A673 (cell line): Measurements from ENCODE around the gene SGTA. TPM values are rescaled to one million over a fixed set of nuclear protein-coding genes. Genes with fewer than 3 reads are reported as not detected.
"Not testable (repeated sequence)": the region's sequence is repeated elsewhere in the genome, so short reads cannot be mapped to it uniquely, and the experiment has no call there.

Source experiments
- BruUV-seq: library from RNA; stranded (reverse); fragments of 400-500 nt; replicated peaks from 2 replicates; lab custom pipeline; 2021; lab: Mats Ljungman, UMichigan
- CTCF ChIA-PET: fragments of 300-600 bp; sonication (Branson Sonifier 250); formaldehyde crosslinking; loops from one replicate; lab custom pipeline; 2022; ENCODE audit warnings: antibody characterized with exemption; lab: Charles Lee
- POLR2A ChIA-PET: fragments of 300-600 bp; sonication (Branson Sonifier 250); formaldehyde crosslinking; loops from one replicate; lab custom pipeline; 2022; ENCODE audit warnings: antibody characterized with exemption; ENCODE audit not compliant: low non-redundant PET; lab: Charles Lee
- DNase-seq: peaks from one replicate; pipeline ENCODE4 v3.0.0-alpha.2; 2015; ENCODE audit warnings: low spot score
- H3K27ac ChIP-seq: fragments of 200-600 bp; sonication (generic); 2 replicates; pipeline ENCODE4 v1.5.1; 2016; ENCODE audit warnings: mixed run types, low read depth, mild to moderate bottlenecking, mixed read lengths, antibody characterized with exemption, low read length; ENCODE audit not compliant: poor library complexity, severe bottlenecking
- H3K27me3 ChIP-seq: fragments of 200-600 bp; sonication (generic); replicated peaks from 2 replicates; pipeline ENCODE4 v1.6.1; 2017; ENCODE audit warnings: mixed run types, low read depth, mild to moderate bottlenecking, mixed read lengths, antibody characterized with exemption, low read length; ENCODE audit not compliant: insufficient read depth, poor library complexity
- H3K36me3 ChIP-seq: fragments of 200-600 bp; sonication (generic); 2 replicates; pipeline ENCODE4 v1.6.1; 2016; ENCODE audit warnings: mixed run types, mild to moderate bottlenecking, mixed read lengths, antibody characterized with exemption, low read length; ENCODE audit not compliant: insufficient read depth, poor library complexity, severe bottlenecking
- H3K4me1 ChIP-seq: fragments of 200-600 bp; sonication (generic); 2 replicates; pipeline ENCODE4 v1.6.1; 2017; ENCODE audit warnings: mixed run types, mild to moderate bottlenecking, mixed read lengths, antibody characterized with exemption, low read length; ENCODE audit not compliant: insufficient read depth, poor library complexity, severe bottlenecking
- H3K4me3 ChIP-seq: fragments of 200-600 bp; sonication (generic); 2 replicates; pipeline ENCODE4 v1.5.1; 2016; ENCODE audit warnings: low read depth, mixed run types, mild to moderate bottlenecking, mixed read lengths, low read length; ENCODE audit not compliant: poor library complexity, severe bottlenecking
- H3K9me3 ChIP-seq: fragments of 200-600 bp; sonication (generic); 2 replicates; pipeline ENCODE4 v1.6.1; 2016; ENCODE audit warnings: mixed run types, low read depth, mild to moderate bottlenecking, mixed read lengths, antibody characterized with exemption, low read length; ENCODE audit not compliant: poor library complexity, severe bottlenecking
- EZH2 ChIP-seq: fragments of 200-600 bp; sonication (generic); IDR thresholded peaks from 2 replicates; pipeline ENCODE4 v1.6.1; 2017; ENCODE audit warnings: borderline replicate concordance, low read depth, mild to moderate bottlenecking, mixed read lengths, antibody characterized with exemption, low read length; ENCODE audit not compliant: poor library complexity, severe bottlenecking
- intact Hi-C: fragments of 100-400 bp; cut with micrococcal nuclease; formaldehyde crosslinking; loops from one replicate; pipeline ENCODE4 v1.10.0; 2022; ENCODE audit not compliant: unreplicated experiment
- total RNA-seq: library from RNA; stranded (reverse); gene quantifications from 2 replicates; pipeline ENCODE4 v1.2.3, GENCODE V29; 2021
- TF ChIP-seq, protein P1 (sequence below): fragments of 300-800, 200-600 bp; sonication (generic); conservative IDR thresholded peaks from 2 replicates; pipeline ENCODE4 v1.5.1; 2017; ENCODE audit warnings: low read depth, mild to moderate bottlenecking, antibody characterized with exemption, low read length, moderate library complexity, mixed read lengths

The SGTA gene
- total RNA-seq, 1 experiment from 2014 or later: 106 TPM

DNA sequence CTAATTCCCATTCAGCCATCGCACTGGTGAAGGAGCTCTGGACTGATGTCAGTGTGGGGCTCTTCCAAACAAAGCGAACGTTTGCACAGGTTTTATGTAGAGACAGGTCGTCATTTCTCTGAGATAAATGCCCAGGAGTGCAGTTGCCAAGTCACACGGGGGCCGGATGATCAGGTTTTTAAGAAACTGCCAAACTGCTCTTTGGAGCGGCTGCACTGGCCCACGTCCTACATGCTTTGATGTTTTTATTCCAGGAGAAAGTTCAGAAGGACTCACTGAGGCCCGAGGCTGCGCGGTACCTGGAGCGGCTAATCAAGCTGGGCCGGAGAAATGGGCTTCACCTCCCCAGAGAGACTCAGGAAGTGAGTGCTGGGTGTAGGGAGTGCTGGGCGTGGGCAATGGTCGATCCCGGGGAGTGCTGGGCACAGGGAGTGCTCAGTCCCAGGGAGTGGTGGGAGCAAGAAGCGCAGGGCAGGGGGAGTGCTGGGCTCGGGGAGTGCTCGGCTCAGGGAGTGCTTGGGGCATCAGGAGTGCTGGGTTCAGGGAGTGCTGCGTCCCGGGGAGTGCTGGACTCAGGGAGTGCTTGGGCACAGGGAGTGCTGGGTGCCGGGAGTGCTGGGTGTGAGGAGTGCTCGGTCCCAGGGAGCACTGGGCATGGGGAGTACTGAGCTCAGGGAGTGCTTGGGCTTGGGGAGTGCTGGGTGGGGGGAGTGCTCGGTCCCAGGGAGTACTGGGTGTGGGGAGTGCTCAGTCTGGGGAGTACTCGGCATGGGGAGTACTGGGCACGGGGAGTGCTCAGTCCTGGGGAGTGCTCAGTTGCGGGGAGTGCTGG lies 13.0 kb upstream of the SGTA start:
- H3K9me3 ChIP-seq: no peaks in the 10 kb centered on the region
- H3K4me3 ChIP-seq: no peak overlapping the region
- BruUV-seq: no TSS peak
- H3K27me3 ChIP-seq: no peaks in the 10 kb centered on the region
- no peaks in the 10 kb centered on the region for H3K4me1 ChIP-seq
- H3K27ac ChIP-seq: no peak overlapping the region
- DNase-seq: no peak
- TF ChIP-seq, protein P1, sequence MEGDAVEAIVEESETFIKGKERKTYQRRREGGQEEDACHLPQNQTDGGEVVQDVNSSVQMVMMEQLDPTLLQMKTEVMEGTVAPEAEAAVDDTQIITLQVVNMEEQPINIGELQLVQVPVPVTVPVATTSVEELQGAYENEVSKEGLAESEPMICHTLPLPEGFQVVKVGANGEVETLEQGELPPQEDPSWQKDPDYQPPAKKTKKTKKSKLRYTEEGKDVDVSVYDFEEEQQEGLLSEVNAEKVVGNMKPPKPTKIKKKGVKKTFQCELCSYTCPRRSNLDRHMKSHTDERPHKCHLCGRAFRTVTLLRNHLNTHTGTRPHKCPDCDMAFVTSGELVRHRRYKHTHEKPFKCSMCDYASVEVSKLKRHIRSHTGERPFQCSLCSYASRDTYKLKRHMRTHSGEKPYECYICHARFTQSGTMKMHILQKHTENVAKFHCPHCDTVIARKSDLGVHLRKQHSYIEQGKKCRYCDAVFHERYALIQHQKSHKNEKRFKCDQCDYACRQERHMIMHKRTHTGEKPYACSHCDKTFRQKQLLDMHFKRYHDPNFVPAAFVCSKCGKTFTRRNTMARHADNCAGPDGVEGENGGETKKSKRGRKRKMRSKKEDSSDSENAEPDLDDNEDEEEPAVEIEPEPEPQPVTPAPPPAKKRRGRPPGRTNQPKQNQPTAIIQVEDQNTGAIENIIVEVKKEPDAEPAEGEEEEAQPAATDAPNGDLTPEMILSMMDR: no peak
- TF ChIP-seq EZH2: no peak
- intact Hi-C loops: no loop called here
- ChIA-PET CTCF (interaction anchor here (0.6 kb wide), 1 partner anchor 432 kb away, joined by 7 read pairs; no protein-coding TSS in a partner anchor), POLR2A (no interaction called here)
- peaks cover 50% of the 10 kb centered on the region for H3K36me3 ChIP-seq

- H3K27me3 ChIP-seq: no peaks in the 10 kb centered on the region
- DNase-seq: no peak
- no TSS peak for BruUV-seq
- intact Hi-C loops: no loop called here
- TF ChIP-seq, protein P1: no peak
- no peak for TF ChIP-seq EZH2
- no peak overlapping the region for H3K27ac ChIP-seq
- CTCF ChIA-PET: no interaction called here
- peaks cover 45% of the 10 kb centered on the region for H3K36me3 ChIP-seq
- H3K4me1 ChIP-seq: no peaks in the 10 kb centered on the region
- H3K9me3 ChIP-seq: no peaks in the 10 kb centered on the region
- POLR2A ChIA-PET: interaction anchor here (0.6 kb wide), 1 partner anchor 152 kb away, joined by 7 read pairs; no protein-coding TSS in a partner anchor
- H3K4me3 ChIP-seq: no peak overlapping the region
Observed at GRCh38 chr19:2793577-2793976, 10.5 kb upstream of the SGTA start.

- Histone ChIP-seq H3K4me1 (no peaks in the 10 kb centered on the region), H3K9me3 (no peaks in the 10 kb centered on the region), H3K4me3 (no peak overlapping the region), H3K27me3 (no peaks in the 10 kb centered on the region), H3K27ac (no peak overlapping the region), H3K36me3 (peaks cover 42% of the 10 kb centered on the region)
- POLR2A ChIA-PET: no interaction called here
- DNase-seq: no peak
- TF ChIP-seq, protein P1: no peak
- no peak for TF ChIP-seq EZH2
- no TSS peak for BruUV-seq
- CTCF ChIA-PET: no interaction called here
- intact Hi-C loops: no loop called here
Observed at GRCh38 chr19:2793126-2793525, 10.1 kb upstream of the SGTA start.

DNA sequence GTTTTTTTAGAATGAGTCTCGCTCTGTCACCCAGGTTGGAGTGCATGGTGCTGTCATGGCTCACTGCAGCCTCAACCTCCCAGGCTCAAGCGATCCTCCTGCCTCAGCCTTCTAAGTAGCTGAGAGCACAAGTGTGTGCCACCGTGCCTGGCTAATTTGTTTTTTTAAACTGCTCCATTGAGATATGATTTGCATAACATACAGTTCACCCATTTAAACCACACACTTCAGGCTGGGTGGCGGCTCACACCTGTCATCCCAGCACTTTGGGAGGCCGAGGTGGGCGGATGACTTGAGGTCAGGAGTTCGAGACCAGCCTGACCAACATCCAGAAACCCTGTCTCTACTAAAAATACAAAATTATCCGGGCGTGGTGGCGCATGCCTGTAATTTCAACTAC lies 9.6 kb upstream of the SGTA start:
- not testable (repeated sequence) for BruUV-seq

More for the DNA sequence above, 9.6 kb upstream of the SGTA start:
- intact Hi-C loops, CTCF ChIA-PET, H3K9me3 ChIP-seq, DNase-seq, H3K27ac ChIP-seq, POLR2A ChIA-PET, H3K4me1 ChIP-seq, H3K27me3 ChIP-seq, H3K4me3 ChIP-seq: not testable (repeated sequence)
- peaks cover 41% of the 10 kb centered on the region for H3K36me3 ChIP-seq
